Tibial nerve (tissue), 4 donors: Measurements from ENCODE around the gene PDXDC1. TPM values are rescaled to one million over a fixed set of nuclear protein-coding genes. Genes with fewer than 3 reads are reported as not detected.

Experiments
- DNase-seq, 2 donors: peaks; one replicate each; pipeline ENCODE4 v3.0.0-alpha.2; 2019; ENCODE audit warnings: low spot score in 2 of 2
- H3K27ac ChIP-seq, 4 donors: fragments of 200-600 bp; sonication (generic) in 3 of 4; one replicate each; pipeline ENCODE4 v1.5.1; 2017 to 2019; ENCODE audit warnings: mild to moderate bottlenecking in 1 of 4
- H3K27me3 ChIP-seq, 2 donors: fragments of 200-600 bp; sonication (generic) in 1 of 2; one replicate each; pipeline versions ENCODE4 v1.5.1 to v1.6.0; 2017 to 2019
- H3K36me3 ChIP-seq, 3 donors: fragments of 200-600 bp; sonication (generic); one replicate each; pipeline ENCODE4 v1.5.1; 2018 to 2019
- H3K4me1 ChIP-seq, 4 donors: fragments of 200-600 bp; sonication (generic) in 3 of 4; one replicate each; pipeline ENCODE4 v1.5.1; 2017 to 2019
- H3K4me3 ChIP-seq, 4 donors: fragments of 200-600 bp; sonication (generic) in 3 of 4; one replicate each; pipeline ENCODE4 v1.5.1; 2017 to 2019; ENCODE audit warnings: mild to moderate bottlenecking in 1 of 4, moderate library complexity in 1 of 4
- H3K9me3 ChIP-seq, 4 donors: fragments of 200-600 bp; sonication (generic) in 3 of 4; one replicate each; pipeline ENCODE4 v1.5.1; 2017 to 2019
- CTCF ChIP-seq, 5 experiments: fragments of 200-600 bp in 3 of 5; fragments of 450-650 bp in 2 of 5; sonication (generic) in 3 of 5; IDR thresholded peaks; one replicate each; pipeline ENCODE4 v1.5.1; 2016 to 2019; ENCODE audit warnings: antibody characterized with exemption in 5 of 5, mild to moderate bottlenecking in 3 of 5, moderate library complexity in 2 of 5
- EP300 ChIP-seq, 2 donors: sonication (generic); formaldehyde crosslinking; IDR thresholded peaks; one replicate each; pipeline ENCODE4 v1.6.1; 2017; ENCODE audit warnings: antibody characterized with exemption in 2 of 2, mild to moderate bottlenecking in 1 of 2
- POLR2A ChIP-seq, 2 donors: fragments of 450-650 bp; IDR thresholded peaks; one replicate each; pipeline ENCODE4 v1.6.1; 2017; ENCODE audit warnings: antibody characterized with exemption in 2 of 2, mild to moderate bottlenecking in 2 of 2, moderate library complexity in 2 of 2
- WGBS, 2 donors: methylation state at CpG; one replicate each; pipeline ENCODE4 v1.1.5; 2018; 5-methylcytosine and 5-hydroxymethylcytosine counted together
- total RNA-seq, 4 donors: library from RNA; depleted of rRNA; stranded (reverse); fragments of >200 nt; gene quantifications; one replicate each; pipeline ENCODE4 v1.1.0, GENCODE V29; 2016

PDXDC1 gene
- total RNA-seq, 4 donors from 2014 or later = 40.6 to 55.1 (median 52.6) TPM

GRCh38 chr16:14955546-14956231 is 19.1 kb upstream of the PDXDC1 start:
- TF ChIP-seq CTCF (IDR thresholded peaks at IDR 0.05) (no peak), EP300 (IDR thresholded peaks at IDR 0.05) (no peak), POLR2A (IDR thresholded peaks at IDR 0.05) (no peak)
- DNase-seq = no peak
- no peaks in the 10 kb centered on the region for H3K27me3 ChIP-seq
- no peak overlapping the region for H3K4me3 ChIP-seq
- no peaks in the 10 kb centered on the region for H3K9me3 ChIP-seq
- no peak overlapping the region for H3K27ac ChIP-seq
- H3K36me3 ChIP-seq = no peaks in the 10 kb centered on the region
- peaks cover 0 to 6% (median 0%) of the 10 kb centered on the region in 4 donors for H3K4me1 ChIP-seq
- WGBS, 2 donors = 92 to 93% methylated on average over 16 of the region's 16 CpGs

GRCh38 chr16:14957576-14958322 is 17.1 kb upstream of the PDXDC1 start:
- Histone ChIP-seq H3K27ac (no peak overlapping the region), H3K9me3 (no peaks in the 10 kb centered on the region), H3K36me3 (peaks cover 0 to under 1% (median 0%) of the 10 kb centered on the region in 3 donors), H3K4me3 (no peak overlapping the region), H3K4me1 (peaks cover 0 to 6% (median 0%) of the 10 kb centered on the region in 4 donors), H3K27me3 (no peaks in the 10 kb centered on the region)
- 94 to 97% methylated on average over 28 of the region's 28 CpGs for WGBS, 2 donors
- no peak for TF ChIP-seq CTCF (IDR thresholded peaks at IDR 0.05)
- TF ChIP-seq POLR2A (IDR thresholded peaks at IDR 0.05) = no peak
- TF ChIP-seq EP300 (IDR thresholded peaks at IDR 0.05) = no peak
- DNase-seq = no peak

GRCh38 chr16:14958323-14958600 is 16.6 kb upstream of the PDXDC1 start:
- WGBS, 2 donors = 92 to 95% methylated on average over 4 of the region's 4 CpGs
- H3K4me1 ChIP-seq = peaks cover 0 to 6% (median 0%) of the 10 kb centered on the region in 4 donors
- no peak overlapping the region for H3K4me3 ChIP-seq
- H3K27ac ChIP-seq = no peak overlapping the region
- H3K9me3 ChIP-seq = peaks cover 0 to 2% (median 0%) of the 10 kb centered on the region in 4 donors
- TF ChIP-seq EP300 (IDR thresholded peaks at IDR 0.05) = no peak
- no peak for TF ChIP-seq POLR2A (IDR thresholded peaks at IDR 0.05)
- no peak for TF ChIP-seq CTCF (IDR thresholded peaks at IDR 0.05)
- no peaks in the 10 kb centered on the region for H3K27me3 ChIP-seq
- peaks cover 0 to 5% (median 0%) of the 10 kb centered on the region in 3 donors for H3K36me3 ChIP-seq
- no peak for DNase-seq

GRCh38 chr16:14958970-14959369 is 15.9 kb upstream of the PDXDC1 start:
- WGBS, 2 donors = 49 to 51% methylated on average over 7 of the region's 7 CpGs

More at GRCh38 chr16:14958970-14959369, 15.9 kb upstream of the PDXDC1 start:
- peaks cover 0 to 11% (median 0%) of the 10 kb centered on the region in 3 donors for H3K36me3 ChIP-seq
- no peak for DNase-seq
- H3K4me1 ChIP-seq = peaks cover 0 to 6% (median 0%) of the 10 kb centered on the region in 4 donors
- H3K4me3 ChIP-seq = no peak overlapping the region
- peak overlapping the region in 2 of 4 donors; percentile 9 to 29 for H3K27ac ChIP-seq
- no peak for TF ChIP-seq CTCF (IDR thresholded peaks at IDR 0.05)
- peak in 1 of 2 donors; percentile 37 for TF ChIP-seq EP300 (IDR thresholded peaks at IDR 0.05)
- H3K27me3 ChIP-seq = no peaks in the 10 kb centered on the region
- H3K9me3 ChIP-seq = peaks cover 0 to 9% (median 0%) of the 10 kb centered on the region in 4 donors
